Skin of body (tissue), 3 donors: ENCODE data around the gene SEC24C. TPM values are rescaled to one million over a fixed set of nuclear protein-coding genes. Genes with fewer than 3 reads are reported as not detected.

ENCODE experiments used
- DNase-seq: peaks from one replicate; lab custom pipeline; 2025; lab: John Stamatoyannopoulos, UW
- small RNA-seq: library from RNA; depleted of rRNA; stranded (forward); fragments of <200 nt; gene quantifications from one replicate; pipeline ENCODE3, GENCODE V24; 2014; ENCODE audit warnings: low replicate concordance
- total RNA-seq: library from RNA; depleted of rRNA; stranded (reverse); fragments of >200 nt; gene quantifications from one replicate; pipeline ENCODE4 v1.2.3, GENCODE V29; 2014

SEC24C gene
- total RNA-seq, 1 donor from 2014 or later = 39.4 TPM

DNA sequence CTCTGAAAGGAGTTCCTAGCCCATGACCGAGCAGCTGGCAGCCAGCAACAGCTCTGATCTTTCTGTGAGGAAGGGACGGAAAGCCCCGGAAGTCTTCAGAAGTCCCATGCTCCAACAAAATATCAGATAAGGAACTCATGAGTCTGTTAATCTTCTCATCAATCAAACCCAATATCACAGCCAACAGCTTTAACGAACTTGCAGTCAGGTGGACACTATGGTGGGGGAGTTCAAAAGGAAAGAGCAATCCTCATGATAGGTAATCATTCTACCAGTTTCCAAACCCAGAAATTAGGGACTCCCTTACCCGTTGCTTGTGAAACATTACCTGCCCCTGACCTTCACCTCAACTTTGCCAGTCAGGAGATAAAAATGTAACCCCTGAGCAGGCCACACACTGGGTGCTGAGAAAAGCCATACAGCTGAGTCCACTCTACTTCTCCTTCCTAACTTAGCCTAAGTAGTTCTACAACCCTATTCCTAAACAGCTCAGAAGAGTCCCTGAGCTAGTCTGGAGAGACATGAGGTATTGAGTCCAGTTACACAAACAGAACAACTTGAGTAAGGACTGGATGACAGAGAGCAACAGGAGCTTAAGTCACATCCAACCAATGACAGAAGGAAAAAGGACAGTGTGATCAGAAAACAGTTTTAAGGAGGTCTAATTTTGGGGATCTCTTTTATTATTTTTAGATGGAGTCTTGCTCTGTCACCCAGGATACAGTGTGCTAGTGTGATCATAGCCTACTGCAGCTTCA is 65.1 kb downstream of the SEC24C start:
- no peak for DNase-seq

DNA sequence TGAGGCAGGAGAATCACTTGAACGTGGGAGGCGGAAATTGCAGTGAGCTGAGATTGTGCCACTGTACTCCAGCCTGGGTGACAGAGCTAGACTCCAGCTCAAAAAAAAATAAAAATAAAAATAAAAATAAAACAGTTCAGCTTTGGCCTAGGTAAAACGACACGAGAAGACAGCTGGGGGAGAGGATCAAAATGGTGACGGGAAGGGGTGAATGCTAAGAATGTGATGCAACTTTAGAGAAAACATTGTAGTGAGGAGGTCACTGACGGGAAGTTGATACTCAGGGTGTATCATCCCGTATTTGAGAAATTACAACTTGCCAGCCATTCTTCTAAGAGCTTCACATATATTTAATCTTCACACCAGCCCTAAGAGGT is 66.2 kb downstream of the SEC24C start:
- DNase-seq = no peak

DNA sequence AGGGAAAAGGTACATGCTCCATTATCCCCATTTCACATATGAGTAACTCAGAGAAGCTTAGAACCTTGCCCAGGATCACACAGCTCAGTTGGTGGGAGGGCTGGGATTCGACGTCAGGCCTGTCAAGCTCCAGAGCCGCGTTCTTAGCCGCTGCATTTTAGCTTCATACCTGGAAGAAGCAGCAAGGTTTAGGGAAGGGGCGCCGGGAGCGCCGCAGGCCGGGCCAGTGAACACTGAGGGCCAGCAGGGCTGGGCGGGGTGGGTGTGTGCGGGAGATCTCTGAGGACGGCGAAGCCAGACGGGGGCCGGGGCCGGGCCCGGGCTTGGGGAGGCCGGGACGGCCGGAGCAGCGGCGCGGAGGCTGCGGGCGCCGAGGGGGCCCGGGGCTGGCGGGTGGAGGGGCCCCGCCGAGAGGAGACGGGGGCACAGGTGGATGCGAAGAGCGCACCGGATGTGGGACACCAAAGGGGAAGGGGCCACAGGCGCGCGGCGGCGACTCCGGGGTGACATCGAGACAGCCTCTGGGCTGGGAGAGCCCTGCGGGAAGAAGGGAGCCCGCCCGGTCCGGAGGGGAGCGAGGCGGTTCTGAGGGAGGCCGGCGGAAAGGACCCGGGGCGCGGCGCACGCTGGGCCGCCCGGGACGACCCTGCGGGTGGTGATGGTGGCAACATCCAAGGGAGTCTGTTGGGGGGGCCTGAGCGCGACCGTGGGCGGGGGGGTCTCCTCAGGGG is 66.7 kb downstream of the SEC24C start:
- no peak for DNase-seq

DNA sequence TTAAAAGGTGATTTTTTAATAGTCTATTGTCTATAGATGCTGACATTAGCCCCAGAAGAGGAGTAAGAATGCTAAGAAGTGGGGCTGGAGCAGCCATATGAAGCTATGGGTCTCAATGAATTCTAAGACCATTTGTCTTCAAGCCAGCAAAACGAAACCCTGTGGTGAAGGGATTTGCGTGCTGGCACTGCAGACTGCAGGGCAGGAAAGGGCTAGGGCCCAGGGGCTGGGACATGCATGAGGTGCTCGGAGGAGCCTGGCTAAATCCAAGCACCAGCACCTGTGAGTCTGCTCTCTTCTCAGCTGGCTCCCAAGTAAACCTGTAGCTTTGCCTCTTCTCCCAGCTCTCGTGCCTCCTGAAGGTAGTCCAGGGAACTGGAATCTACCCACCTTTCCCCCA is 68.5 kb downstream of the SEC24C start:
- DNase-seq = no peak

DNA sequence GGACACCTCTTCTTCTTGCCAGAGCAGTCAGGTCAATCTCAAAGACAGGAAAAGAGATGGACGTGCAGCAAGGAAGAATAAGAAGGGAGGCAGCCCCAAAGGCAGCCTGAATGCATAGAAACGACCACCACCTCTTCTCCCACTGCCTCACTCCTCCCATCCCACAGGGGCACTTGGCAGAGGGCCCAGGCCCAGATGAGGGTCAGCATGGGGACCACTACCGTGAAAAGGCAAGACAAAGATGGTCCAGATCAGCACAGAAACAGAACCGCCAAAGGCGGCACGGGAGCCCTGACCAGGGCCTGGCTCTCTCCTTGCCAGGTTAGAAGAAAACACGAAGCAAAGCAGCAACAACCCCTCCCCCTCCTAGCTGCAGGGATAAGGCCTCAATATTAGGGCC is 69.2 kb downstream of the SEC24C start:
- DNase-seq = no peak

DNA sequence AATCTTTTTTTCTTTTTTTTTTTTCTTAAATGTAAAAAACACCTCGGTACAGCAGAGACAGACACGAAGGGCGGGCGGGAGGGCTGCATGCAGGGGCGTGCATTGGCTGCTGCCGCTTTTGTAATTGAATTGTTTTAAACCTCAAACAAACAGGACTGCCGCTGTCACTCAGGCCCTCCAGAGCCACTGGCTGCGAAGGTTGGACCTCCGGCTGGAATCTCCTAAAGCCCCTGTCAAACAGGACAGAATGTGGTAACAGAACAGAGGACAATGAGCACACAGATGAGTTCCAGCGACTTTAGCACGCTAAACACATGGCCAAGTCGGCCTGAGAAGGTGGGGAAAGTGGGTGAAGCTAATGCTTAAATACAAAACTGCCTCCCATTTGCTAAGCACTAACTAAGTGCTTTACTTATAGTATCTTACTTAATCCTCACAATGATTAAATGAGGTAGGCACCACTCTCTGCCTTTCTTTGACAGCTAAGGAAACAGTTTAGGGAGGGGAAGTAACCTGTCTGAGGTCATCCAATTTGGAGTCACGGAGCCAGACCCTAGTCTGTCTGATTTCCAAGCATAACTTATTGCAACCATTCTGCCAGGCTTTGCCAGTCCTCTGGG is 70.2 kb downstream of the SEC24C start:
- DNase-seq = no peak

- no peak for DNase-seq
These were observed 70.9 kb downstream of the SEC24C start for GRCh38 chr10:73814896-73815718.

- DNase-seq = no peak
These were observed 71.5 kb downstream of the SEC24C start for GRCh38 chr10:73815719-73816030.

DNA sequence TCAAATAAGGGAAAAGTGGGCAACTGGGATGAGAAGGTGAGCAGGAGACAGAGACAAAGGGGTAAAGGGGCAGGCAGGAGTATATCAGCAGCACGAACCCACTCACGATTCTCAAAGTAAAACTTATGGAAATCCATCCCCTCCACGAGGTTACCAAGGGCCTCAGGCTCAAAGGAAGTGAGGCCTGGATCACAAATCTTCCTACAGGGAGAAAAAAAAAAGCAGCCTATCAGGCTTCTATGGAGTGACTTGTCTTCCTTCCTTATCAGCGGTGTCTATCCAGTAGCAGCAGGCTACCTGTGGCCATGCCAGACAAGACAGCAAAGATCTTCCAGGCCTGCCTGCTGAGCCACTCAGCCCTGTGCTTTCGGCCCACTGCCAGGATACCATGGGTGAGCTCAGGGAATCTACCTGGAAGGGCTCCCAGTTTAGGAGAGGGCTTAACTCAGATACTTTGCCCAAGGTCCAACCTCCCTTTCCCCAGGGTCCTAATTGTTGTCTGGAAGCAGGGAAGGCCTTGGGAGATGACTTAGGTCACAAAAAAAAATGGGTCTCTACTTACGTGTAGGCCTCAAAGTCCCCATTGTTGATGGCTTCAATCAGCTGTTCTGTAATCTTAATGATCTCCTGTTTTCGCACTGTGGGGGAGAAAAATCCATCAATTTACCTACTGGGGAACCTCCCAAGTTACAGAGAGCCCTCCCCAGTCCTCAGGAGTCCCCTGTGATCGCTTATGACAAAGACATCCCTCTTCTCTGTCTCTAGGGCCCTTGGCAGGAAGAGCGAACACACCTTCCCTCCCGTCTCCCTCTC is 73.0 kb downstream of the SEC24C start:
- DNase-seq = no peak

- DNase-seq = no peak
These were observed 73.7 kb downstream of the SEC24C start for GRCh38 chr10:73817826-73818225.

DNA sequence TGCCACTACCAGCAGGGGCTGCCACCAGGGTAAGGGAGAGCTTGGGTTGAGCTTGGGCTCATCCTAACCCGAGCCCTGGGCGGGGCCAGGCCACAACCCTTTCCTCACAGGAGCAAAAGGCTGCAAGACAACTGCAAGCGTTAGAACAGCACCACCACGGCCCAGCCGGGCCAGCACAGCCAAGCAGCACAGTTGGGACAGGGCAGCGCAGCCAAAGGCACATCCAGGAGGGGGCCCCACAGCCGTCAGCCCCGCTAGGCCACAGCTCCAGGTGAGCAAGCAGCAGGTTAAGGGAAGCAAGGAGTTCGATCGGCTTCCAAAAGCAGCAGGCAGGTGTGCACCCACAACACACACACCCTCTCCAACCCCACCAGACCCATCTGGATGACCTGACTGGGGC is 74.2 kb downstream of the SEC24C start:
- no peak for DNase-seq

DNA sequence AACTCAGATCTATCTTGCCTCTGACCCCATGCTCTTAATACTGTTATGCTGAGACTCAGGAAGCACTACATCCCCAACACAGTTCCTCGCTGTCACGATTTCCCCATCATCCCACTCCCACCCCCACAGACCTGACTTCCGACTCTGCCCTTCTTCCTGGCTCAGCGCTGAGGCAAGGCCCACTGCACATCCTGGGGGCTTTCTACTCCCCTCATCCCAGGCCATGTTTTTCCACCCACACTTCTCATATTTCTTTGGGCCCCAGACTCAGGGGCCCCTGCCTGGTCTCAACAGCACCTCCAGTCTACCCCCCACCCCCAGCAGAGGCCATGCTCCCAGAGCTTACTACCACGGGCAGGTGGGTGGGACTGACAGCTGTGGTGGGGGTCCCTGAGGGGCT is 74.9 kb downstream of the SEC24C start:
- no peak for DNase-seq

- DNase-seq = no peak
These were observed 75.4 kb downstream of the SEC24C start for GRCh38 chr10:73819513-73820093.

Small RNAs within 50 kb of the gene (small RNA-seq; reads per million reads assigned to genes)
- not detected for gene AC022400.4
- gene AC022400.9 = not detected
- gene RNA5SP320 = not detected
- not detected for gene ZSWIM8-AS1

Other genes starting within 250 kb of the SEC24C start
- gene PPP3CB, start 248.3 kb upstream of the SEC24C start, total RNA-seq = 61.3 TPM
- gene USP54, start 153.0 kb upstream of the SEC24C start, total RNA-seq = 34.8 TPM
- gene MYOZ1, start 102.9 kb upstream of the SEC24C start, total RNA-seq = 122 TPM
- gene SYNPO2L, start 88.3 kb upstream of the SEC24C start, total RNA-seq = 2.8 TPM
- gene AGAP5, start 46.3 kb upstream of the SEC24C start, total RNA-seq = 5.4 TPM
- gene CHCHD1, start 37.7 kb downstream of the SEC24C start, total RNA-seq = 18.6 TPM
- 48.4 TPM for gene ZSWIM8, start 41.2 kb downstream of the SEC24C start, total RNA-seq
- 15.4 TPM for gene NDST2, start 67.2 kb downstream of the SEC24C start, total RNA-seq
- gene CAMK2G, start 130.2 kb downstream of the SEC24C start, total RNA-seq = 19.2 TPM
- 29.1 TPM for gene PLAU, start 166.8 kb downstream of the SEC24C start, total RNA-seq